Suprapubic skin (tissue), 4 donors: ENCODE data around the gene TGFB3.

Experiments used
- CTCF ChIP-seq, 2 donors: fragments of 200-600 bp in 1 of 2; fragments of 450-650 bp in 1 of 2; sonication (generic) in 1 of 2; IDR thresholded peaks; one replicate each; pipeline ENCODE4 v1.5.1; 2016 to 2019; ENCODE audit warnings: antibody characterized with exemption in 2 of 2, mild to moderate bottlenecking in 1 of 2, moderate library complexity in 1 of 2
- EP300 ChIP-seq: sonication (generic); formaldehyde crosslinking; IDR thresholded peaks from one replicate; pipeline ENCODE4 v1.6.1; 2017; ENCODE audit warnings: antibody characterized with exemption
- POLR2AphosphoS5 ChIP-seq, 3 donors: sonication (generic); formaldehyde crosslinking; IDR thresholded peaks; one replicate each; pipeline ENCODE4 v1.6.1; 2017; ENCODE audit warnings: antibody characterized with exemption in 3 of 3

DNA sequence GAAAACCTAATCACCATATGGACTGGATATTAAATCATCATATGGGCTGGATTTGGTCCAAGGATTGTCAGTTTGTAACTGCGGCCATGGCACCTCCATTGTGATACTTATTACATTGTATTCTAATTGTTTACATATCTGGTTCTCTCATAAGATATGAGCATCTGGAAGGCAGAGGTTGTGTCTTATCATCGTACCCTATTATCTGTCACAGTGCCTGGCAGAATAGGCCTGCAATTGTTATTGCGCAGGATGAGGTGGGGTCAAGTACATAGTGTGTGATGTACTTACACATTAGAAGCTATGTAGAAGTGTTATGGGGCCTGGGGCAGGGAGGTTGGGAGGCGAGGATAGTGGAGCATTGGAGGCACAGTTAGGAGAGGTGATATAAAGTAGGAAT, 8.5 kb upstream of the TGFB3 start:
- TF ChIP-seq EP300 (no peak), CTCF (IDR thresholded peaks at IDR 0.05) (no peak), POLR2AphosphoS5 (IDR thresholded peaks at IDR 0.05) (no peak)
